GM12891 (cell line): ENCODE measurements around the gene KRT3.

Experiments used
- DNase-seq: peaks from one replicate; pipeline ENCODE4 v3.0.0; 2011; ENCODE audit warnings: low spot score; ENCODE audit not compliant: insufficient read length
- FAIRE-seq: peaks from 2 replicates; lab custom pipeline; 2011; peaks lifted over from hg19 to GRCh38; lab: Jason Lieb, UNC
- PAX5 ChIP-seq: IDR thresholded peaks from 2 replicates; pipeline ENCODE4 v1.6.1; 2011; ENCODE audit warnings: low read length, moderate library complexity, mild to moderate bottlenecking; ENCODE audit not compliant: insufficient read depth, severe bottlenecking
- POLR2A ChIP-seq: IDR thresholded peaks from 2 replicates; pipeline ENCODE4 v1.6.1; 2011; ENCODE audit warnings: low read depth, low read length, control low read depth
- POLR2AphosphoS5 ChIP-seq: IDR thresholded peaks from 2 replicates; pipeline ENCODE4 v1.6.1; 2011; ENCODE audit warnings: low read depth, low read length, control low read depth
- POU2F2 ChIP-seq: IDR thresholded peaks from 2 replicates; pipeline ENCODE4 v1.6.1; 2011; ENCODE audit warnings: low read depth, mild to moderate bottlenecking, control low read depth, low read length, moderate library complexity
- SPI1 ChIP-seq: IDR thresholded peaks from 2 replicates; pipeline ENCODE4 v1.6.1; 2011; ENCODE audit warnings: low read depth, low read length, control low read depth
- TAF1 ChIP-seq: IDR thresholded peaks from 2 replicates; pipeline ENCODE4 v1.6.1; 2011; ENCODE audit warnings: low read depth, low read length, control low read depth

Gene KRT3

GRCh38 chr12:52813885-52814709 lies 18.2 kb upstream of the KRT3 start, which contains the start of gene KRT4:
Gene KRT4, minus strand, starts transcription at chr12:52814116. Its CDS starts 58 bp downstream, at chr12:52814058.
- TF ChIP-seq POLR2AphosphoS5 (no peak), SPI1 (no peak), POLR2A (no peak), TAF1 (no peak), PAX5 (no peak), POU2F2 (no peak)
- FAIRE-seq, result no peak
- no peak for DNase-seq

- TF ChIP-seq POU2F2, result no peak
- FAIRE-seq, result no peak
- DNase-seq, result no peak
Observed at GRCh38 chr12:52813203-52813819, 17.4 kb upstream of the KRT3 start.

DNA sequence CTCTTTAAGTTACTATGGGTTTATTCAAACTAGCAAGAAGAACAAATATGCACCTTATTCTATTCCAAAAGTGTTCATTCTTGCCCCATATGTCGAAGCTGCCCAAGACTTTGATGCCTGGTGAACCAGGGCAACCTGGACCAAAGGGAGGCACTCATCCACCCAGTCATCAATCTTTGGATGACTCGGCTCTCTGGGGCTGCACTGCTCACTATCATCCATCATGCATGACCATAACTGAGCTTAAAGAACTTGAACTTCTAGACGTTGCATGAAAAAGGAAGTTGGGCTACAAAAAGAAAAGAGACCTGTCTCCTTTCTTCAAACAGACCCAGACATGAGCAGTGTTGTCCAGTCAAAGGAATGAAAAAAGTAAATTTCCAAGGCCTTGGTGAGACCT lies 16.8 kb upstream of the KRT3 start:
- TF ChIP-seq TAF1, result no peak
- no peak for TF ChIP-seq POLR2AphosphoS5
- TF ChIP-seq SPI1, result no peak
- no peak for TF ChIP-seq POU2F2
- no peak for TF ChIP-seq POLR2A
- TF ChIP-seq PAX5, result no peak

DNA sequence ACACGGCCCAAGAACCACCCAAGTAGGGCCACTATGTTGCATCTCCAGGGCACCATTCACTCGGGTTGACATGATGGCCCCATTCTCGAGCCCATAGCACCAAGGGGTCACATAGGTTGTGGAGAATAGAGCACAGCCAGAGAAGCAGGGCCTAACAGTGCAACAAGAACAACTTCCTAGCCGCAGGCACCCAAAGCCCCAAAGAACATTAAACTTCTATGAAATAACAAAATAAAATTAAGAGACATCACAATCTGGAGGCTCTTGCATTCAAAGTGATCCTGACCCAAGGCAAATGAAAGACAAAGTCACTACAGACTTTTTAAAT lies 16.1 kb upstream of the KRT3 start:
- TF ChIP-seq POLR2A, result no peak
- no peak for TF ChIP-seq POU2F2
- no peak for TF ChIP-seq POLR2AphosphoS5
- TF ChIP-seq TAF1, result no peak
- no peak for TF ChIP-seq SPI1
- TF ChIP-seq PAX5, result no peak
- no peak for FAIRE-seq

More for the DNA sequence above, 16.8 kb upstream of the KRT3 start:
- DNase-seq (no peak), FAIRE-seq (no peak)

GRCh38 chr12:52811191-52812072 lies 15.5 kb upstream of the KRT3 start:
- DNase-seq, result no peak
- TF ChIP-seq POLR2AphosphoS5 (no peak), POU2F2 (no peak), TAF1 (no peak), SPI1 (no peak), PAX5 (no peak), POLR2A (no peak)
- no peak for FAIRE-seq

More for the DNA sequence above, 16.1 kb upstream of the KRT3 start:
- no peak for DNase-seq

GRCh38 chr12:52810554-52810953 lies 14.6 kb upstream of the KRT3 start:
- DNase-seq (no peak), FAIRE-seq (no peak)
- TF ChIP-seq POLR2A (no peak), SPI1 (no peak), PAX5 (no peak), POU2F2 (no peak), POLR2AphosphoS5 (no peak), TAF1 (no peak)

DNA sequence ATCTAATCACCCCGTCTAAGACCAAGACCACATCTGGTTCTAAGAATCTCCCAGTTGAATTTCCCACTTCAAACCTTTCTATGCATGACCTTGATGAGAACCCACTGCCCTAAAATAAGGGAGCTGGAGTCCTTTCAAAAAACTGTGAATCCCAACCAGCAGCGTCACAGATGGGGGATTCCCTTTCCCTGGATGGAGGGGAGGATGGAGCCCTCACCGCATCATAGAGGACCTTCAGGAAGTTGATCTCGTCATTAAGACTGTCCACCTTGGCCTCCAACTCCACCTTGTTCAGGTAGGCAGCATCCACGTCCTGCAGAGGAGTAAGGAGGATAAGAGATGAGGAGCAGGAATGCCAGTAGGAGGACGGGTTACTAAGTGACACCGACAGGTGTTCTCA lies 13.2 kb upstream of the KRT3 start:
- DNase-seq (no peak), FAIRE-seq (no peak)
- no peak for TF ChIP-seq PAX5
- no peak for TF ChIP-seq TAF1
- no peak for TF ChIP-seq POU2F2
- TF ChIP-seq POLR2A, result no peak
- TF ChIP-seq POLR2AphosphoS5, result no peak
- no peak for TF ChIP-seq SPI1

DNA sequence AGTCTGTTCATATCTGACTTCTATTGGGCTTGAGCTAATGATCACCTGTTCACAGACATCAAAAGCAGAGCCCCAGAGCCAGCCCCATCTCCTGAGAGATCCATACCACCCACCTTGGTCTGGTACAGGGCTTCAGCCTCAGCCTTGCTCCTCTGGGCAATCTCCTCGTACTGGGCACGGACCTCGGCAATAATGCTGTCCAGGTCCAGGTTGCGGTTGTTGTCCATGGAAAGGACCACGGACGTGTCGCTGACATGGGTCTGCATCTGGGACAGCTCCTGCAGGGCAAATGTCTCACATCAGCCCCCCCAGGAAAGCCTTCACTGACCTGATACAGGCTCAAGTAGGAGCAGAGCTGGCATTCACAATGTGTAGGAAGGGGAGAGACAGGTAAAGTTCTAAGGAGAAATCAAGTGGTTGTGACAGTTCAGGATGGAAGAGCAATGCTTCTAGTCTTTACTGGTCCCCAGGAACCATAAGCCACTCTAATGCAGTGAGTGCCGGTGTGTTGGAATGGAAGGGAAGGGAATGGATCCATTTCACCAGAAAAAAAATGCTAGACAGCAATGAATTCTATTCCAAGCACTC lies 12.8 kb upstream of the KRT3 start:
- TF ChIP-seq POLR2AphosphoS5, result no peak
- no peak for TF ChIP-seq POU2F2
- TF ChIP-seq PAX5, result no peak
- TF ChIP-seq SPI1, result no peak
- TF ChIP-seq TAF1, result no peak
- TF ChIP-seq POLR2A, result no peak
- FAIRE-seq, result no peak
- no peak for DNase-seq
